Measurements from ENCODE around the gene SYT14.
"Not testable (repeated sequence)": the region's sequence is repeated elsewhere in the genome, so short reads cannot be mapped to it uniquely, and the experiment has no call there.

SYT14 gene

GRCh38 chr1:209937996-209938959 lies at the start of gene SYT14:
TSS of gene SYT14 (plus strand) at chr1:209938217. CDS start at chr1:209938265, 48 bp downstream.
- DNase-seq (ENCODE audit: low read depth in 3 of 3) = no peak

- not testable (repeated sequence) for DNase-seq (ENCODE audit: low read depth in 3 of 3)
Measured at GRCh38 chr1:209888291-209889076, 49.5 kb upstream of the SYT14 start.

- no peak for DNase-seq (ENCODE audit: low read depth in 3 of 3)
Measured at GRCh38 chr1:209889077-209889418, 49.0 kb upstream of the SYT14 start.

- DNase-seq (ENCODE audit: low read depth in 3 of 3) = no peak
Measured at GRCh38 chr1:209890641-209891330, 47.2 kb upstream of the SYT14 start.

- DNase-seq (ENCODE audit: low read depth in 3 of 3) = no peak
Measured at GRCh38 chr1:209893751-209894150, 44.3 kb upstream of the SYT14 start.

GRCh38 chr1:209895709-209896108 lies 42.3 kb upstream of the SYT14 start:
- DNase-seq (ENCODE audit: low read depth in 3 of 3) = no peak

- no peak for DNase-seq (ENCODE audit: low read depth in 3 of 3)
Measured at GRCh38 chr1:209896346-209896745, 41.7 kb upstream of the SYT14 start.

- not testable (repeated sequence) for DNase-seq (ENCODE audit: low read depth in 3 of 3)
Measured at GRCh38 chr1:209898271-209898670, 39.7 kb upstream of the SYT14 start.

- not testable (repeated sequence) for DNase-seq (ENCODE audit: low read depth in 3 of 3)
Measured at GRCh38 chr1:209898851-209899250, 39.2 kb upstream of the SYT14 start.

GRCh38 chr1:209899948-209900347 lies 38.1 kb upstream of the SYT14 start:
- DNase-seq (ENCODE audit: low read depth in 3 of 3) = peak in 1 of 3 donors; percentile 15

- no peak for DNase-seq (ENCODE audit: low read depth in 3 of 3)
Measured at GRCh38 chr1:209900734-209901133, 37.3 kb upstream of the SYT14 start.

GRCh38 chr1:209901211-209901610 lies 36.8 kb upstream of the SYT14 start:
- DNase-seq (ENCODE audit: low read depth in 3 of 3) = no peak

GRCh38 chr1:209904774-209905173 lies 33.2 kb upstream of the SYT14 start:
- DNase-seq (ENCODE audit: low read depth in 3 of 3) = not testable (repeated sequence)

- DNase-seq (ENCODE audit: low read depth in 3 of 3) = no peak
Measured at GRCh38 chr1:209911746-209912145, 26.3 kb upstream of the SYT14 start.

GRCh38 chr1:209912306-209912705 lies 25.7 kb upstream of the SYT14 start:
- no peak for DNase-seq (ENCODE audit: low read depth in 3 of 3)

- DNase-seq (ENCODE audit: low read depth in 3 of 3) = not testable (repeated sequence)
Measured at GRCh38 chr1:209919637-209920036, 18.4 kb upstream of the SYT14 start.

GRCh38 chr1:209920844-209921243 lies 17.2 kb upstream of the SYT14 start:
- no peak for DNase-seq (ENCODE audit: low read depth in 3 of 3)

GRCh38 chr1:209924390-209924789 lies 13.6 kb upstream of the SYT14 start:
- DNase-seq (ENCODE audit: low read depth in 3 of 3) = no peak

GRCh38 chr1:209926045-209926444 lies 12.0 kb upstream of the SYT14 start:
- no peak for DNase-seq (ENCODE audit: low read depth in 3 of 3)

- DNase-seq (ENCODE audit: low read depth in 3 of 3) = no peak
Measured at GRCh38 chr1:209927466-209927865, 10.6 kb upstream of the SYT14 start.

GRCh38 chr1:209929751-209930150 lies 8.3 kb upstream of the SYT14 start:
- DNase-seq (ENCODE audit: low read depth in 3 of 3) = no peak

- DNase-seq (ENCODE audit: low read depth in 3 of 3) = no peak
Measured at GRCh38 chr1:209931141-209931540, 6.9 kb upstream of the SYT14 start.
